Colon (tissue), 2 donors: ENCODE measurements around the gene MINDY4.

Experiments used
- FAIRE-seq: peaks from 2 replicates; lab custom pipeline; 2012; peaks lifted over from hg19 to GRCh38; lab: Jason Lieb, UNC
- donor health status: control.
- donor health status: control.

MINDY4 gene

GRCh38 chr7:30775992-30776391 is 4.8 kb downstream of the MINDY4 start:
- FAIRE-seq: no peak

DNA sequence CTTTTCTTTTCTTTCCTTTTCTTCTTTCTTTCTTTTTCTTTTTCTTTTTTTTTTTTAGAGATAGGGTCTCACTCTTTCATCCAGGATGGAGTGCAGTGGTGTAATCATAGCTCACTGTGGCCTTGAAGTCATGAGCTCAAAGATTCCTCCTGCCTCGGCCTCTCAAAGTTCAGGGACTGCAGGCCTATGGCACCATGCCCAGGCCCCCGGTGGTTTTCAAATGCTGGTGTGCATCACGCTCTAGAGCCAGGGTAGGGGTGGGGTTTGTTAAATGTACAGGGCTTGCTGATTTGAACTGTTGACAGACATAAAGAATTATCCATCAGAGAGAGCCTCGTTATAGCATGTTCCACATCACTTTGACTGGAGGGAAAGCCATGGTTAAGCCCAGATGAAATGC is 5.8 kb downstream of the MINDY4 start:
- no peak for FAIRE-seq

DNA sequence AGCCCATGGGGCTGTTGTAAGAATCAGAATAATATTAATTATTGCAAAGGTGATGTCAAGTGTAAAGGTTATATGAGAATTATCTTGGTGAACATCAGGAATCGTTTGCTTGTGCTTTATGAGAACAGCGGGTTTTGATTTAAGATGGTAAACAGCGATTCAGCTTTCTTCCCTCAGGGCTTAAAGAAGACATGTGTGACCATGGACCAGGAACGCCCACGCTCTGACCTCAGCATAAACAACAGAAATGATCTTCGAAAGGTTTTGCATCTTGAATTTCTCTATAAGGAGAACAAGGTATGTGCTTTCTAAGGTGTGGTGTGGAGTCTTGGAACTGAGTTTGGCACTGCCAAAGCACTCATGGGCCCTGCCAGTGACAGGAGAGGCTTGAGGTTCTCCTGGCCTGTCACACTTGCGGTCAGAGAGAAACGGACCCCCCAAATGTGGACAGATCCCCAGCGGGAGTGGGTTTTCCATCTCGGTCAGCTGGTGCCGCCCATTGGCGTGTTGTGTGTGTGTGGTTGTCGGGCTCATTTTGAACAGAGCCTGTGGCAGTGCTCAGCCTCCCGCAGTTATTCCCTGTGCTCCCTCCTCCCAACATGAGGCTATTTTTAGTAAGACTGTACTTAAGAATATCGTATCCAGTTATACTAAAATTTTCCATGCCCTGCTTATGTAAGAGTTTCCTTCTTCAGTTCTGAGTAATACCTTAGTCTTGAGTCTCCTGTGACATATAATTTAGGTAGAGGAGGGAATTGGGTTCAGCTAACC is 7.2 kb downstream of the MINDY4 start:
- no peak for FAIRE-seq

DNA sequence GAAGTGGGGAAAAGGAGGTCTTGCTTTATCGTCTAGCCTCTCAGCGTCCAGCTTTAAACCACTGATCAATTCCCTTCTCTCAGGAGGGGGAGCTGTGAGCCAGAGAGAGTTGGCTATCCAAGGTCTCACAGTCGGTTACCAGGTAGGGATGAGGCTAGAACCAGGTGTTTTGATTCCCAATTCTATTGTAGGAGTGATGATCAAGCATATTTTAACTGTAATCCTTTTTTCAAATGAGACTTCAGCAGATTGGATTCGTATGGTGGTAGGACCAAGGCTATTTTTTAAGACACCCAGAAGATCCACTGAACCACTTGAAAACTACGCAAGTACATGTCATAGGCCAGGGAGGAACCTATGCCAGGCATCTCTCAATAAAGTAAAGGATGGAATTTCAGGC is 8.4 kb downstream of the MINDY4 start:
- no peak for FAIRE-seq

DNA sequence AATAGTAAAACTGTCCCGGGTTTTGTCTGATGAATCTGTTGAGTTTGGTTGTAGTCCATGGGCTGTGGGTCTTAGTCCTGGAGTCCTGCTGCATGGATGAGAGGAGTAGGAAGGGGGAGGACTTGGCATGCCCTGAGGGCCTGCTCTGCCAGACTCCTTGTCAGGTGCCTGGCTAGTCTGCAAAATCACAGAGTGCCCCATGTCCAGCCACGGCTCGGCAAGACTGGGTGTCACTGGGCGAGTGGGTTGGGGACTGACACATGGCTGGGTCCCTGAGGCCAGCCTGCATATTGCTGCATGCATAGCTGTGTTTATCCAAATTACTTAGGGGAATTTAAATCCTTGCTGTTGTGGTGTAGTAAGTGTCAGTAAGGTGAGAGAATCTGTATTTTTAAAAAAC is 9.7 kb downstream of the MINDY4 start:
- FAIRE-seq: no peak

- FAIRE-seq: no peak
Observed at GRCh38 chr7:30782690-30783089, 11.5 kb downstream of the MINDY4 start.

DNA sequence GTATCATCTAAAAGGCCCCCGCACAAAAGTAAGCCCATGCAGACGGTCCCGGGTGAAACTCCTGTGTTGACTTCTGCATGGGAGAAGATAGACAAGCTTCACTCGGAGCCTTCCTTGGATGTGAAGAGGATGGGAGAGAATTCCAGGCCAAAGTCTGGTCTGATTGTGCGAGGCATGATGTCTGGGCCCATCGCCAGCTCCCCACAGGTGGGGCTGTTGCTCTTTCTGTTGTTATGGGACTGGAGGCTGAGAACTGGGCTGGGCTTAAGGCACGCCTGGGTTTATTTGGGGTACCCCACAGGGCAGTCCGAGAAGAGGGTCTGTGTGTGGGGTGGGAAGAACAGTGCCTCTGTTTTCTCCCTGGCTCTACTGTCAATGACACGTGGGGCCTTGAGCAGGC is 14.6 kb downstream of the MINDY4 start:
- FAIRE-seq: no peak

DNA sequence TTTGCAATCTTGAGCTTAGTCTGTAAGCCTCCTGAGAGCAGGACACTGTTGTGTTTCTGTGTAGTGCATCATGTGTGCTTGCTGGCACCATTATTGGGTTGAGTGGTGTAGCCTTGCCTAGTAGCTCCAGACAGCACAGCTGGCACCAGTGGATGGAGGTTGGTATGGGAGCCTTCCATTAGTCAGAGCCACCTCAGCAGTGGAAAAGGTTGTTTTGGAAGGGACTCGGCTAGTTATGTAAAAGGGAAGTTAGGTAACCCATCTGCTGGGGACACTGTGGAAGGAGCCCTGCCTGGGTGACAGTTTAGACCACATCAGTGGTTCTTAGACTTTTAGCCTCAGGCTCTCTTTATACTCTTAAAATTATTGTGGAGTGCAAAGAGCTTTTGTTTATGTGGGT is 16.3 kb downstream of the MINDY4 start:
- no peak for FAIRE-seq

DNA sequence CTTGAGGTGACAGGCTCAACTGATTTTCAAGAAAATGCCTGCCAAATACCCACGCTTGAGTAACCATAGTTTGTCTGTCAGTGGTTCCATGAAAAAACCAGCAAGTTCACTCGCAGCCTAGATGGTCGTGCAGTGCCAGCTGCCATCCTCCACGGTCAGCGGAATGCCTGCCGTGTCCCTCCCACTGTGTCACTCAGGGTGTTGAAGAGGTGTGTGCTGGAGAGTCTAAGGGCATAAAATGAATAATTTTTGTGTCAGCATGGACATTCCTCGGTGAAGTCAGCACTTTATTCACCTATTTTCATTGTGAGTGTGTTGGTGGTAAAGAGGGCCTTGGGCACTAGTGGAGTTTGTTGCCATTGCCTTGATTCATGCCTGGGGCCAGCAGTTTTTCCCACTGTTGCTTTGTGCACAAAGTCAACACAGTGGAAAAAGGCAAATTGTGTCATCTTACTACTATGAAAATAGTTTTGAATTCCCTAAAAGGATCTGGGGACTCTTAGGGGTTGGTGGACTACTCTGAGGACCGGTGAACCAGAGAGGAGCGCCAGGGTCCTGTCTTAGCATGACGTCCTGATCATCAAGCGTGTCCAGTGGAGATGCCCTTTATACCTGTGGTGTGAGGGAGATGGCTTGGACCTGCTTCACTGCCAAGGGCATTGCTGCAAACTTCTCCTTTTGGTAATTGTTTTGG is 17.6 kb downstream of the MINDY4 start:
- no peak for FAIRE-seq

DNA sequence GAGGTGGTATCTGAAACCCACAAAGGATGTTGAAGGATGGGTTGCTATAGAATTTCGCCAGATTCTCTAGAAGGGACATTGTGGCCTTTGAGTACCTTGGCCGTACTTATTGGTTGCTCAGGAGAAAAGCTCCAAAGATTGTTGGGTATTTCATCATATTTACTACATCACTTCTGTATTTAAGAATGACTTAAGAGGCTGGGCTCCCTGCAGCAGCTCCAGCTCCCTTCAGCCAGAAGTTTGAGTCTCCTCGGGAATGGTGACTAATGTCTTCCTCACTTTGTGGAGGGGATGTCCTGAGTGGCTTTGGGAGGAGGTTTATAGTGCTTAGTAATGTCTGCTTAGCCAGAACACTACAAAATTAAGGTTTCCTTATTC is 18.1 kb downstream of the MINDY4 start:
- no peak for FAIRE-seq

- FAIRE-seq: no peak
Observed at GRCh38 chr7:30790356-30790755, 19.1 kb downstream of the MINDY4 start.

- FAIRE-seq: no peak
Observed at GRCh38 chr7:30791114-30791513, 19.9 kb downstream of the MINDY4 start.

- FAIRE-seq: no peak
Observed at GRCh38 chr7:30795161-30795948, 24.1 kb downstream of the MINDY4 start.

DNA sequence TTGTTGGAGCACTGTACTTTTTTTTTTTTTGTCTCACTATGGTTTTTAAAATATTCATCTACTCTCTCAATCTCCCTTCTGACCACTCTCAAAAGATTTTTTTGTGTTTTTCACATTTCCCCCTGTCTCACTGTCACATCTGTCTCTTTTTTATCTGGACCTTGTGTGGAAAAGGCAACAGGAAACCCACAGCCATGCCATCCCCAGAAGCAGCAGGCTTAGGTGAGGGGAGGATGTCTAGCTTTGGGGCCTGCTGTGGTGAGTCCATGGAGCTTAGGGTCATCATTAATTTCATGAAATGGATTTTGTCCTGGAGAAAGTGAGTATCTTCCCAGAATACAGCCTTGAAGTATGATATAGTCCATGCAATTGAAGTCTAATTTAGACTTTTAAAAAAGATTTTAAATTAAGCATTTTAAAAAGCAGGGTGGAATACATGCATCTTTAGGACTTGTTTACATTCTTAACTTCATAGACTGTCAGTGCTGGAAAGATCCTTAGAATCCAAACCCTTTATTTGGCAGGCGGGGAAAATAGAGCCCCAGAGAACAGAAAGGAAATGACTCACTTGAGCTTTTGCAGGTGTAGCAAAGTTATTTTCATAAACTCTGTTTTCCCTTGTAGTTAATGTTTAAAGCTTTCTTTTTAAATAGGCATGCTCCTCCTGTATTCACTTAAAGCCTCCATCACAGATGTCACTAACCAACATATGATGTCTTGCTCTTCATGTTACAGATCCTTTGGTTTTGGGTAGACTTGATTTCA is 25.1 kb downstream of the MINDY4 start:
- no peak for FAIRE-seq

DNA sequence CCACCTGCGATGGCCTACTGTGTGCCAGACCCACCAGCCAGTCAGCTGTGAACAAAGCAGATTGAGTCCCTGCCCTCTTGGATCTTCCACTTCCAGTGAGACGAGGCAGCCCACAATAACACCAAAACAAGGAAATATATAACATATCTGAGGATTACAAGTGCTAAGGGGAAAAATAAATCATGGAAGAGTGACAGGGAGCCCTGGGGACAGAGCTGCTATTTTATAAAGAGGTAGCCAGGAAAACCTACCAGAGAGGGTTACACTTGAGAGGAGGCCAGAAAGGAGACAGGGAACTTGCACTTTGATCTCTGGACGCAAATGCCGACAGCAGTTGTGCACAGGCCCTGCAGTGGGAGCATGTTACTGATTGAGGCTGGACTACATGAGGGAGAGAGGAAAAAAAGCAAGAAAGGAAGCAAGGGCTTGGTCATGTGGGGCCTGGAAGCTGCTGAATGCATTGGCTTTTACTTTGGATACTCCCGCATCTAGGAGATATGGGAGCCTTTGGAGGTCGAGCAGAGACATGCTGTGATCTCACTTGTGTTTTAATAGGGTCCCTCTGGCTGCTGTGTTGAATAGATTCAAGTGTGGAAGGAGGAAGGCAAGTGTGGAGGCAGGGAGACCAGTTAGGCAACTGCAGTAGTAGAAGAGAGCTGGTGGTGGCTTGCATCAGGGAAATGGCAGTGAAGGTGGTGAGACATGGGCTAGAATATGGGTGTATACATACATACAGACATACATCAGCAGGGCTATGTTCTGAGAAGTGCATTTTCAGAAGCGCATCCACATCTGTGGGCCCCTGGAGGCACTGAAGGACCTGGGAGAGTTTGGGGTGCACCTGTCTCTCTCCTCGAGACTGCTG is 26.2 kb downstream of the MINDY4 start:
- FAIRE-seq: no peak

GRCh38 chr7:30799206-30799975 is 28.2 kb downstream of the MINDY4 start:
- FAIRE-seq: no peak

GRCh38 chr7:30799976-30800661 is 28.9 kb downstream of the MINDY4 start:
- FAIRE-seq: no peak

- no peak for FAIRE-seq
Observed at GRCh38 chr7:30800785-30801252, 29.6 kb downstream of the MINDY4 start.

- FAIRE-seq: no peak
Observed at GRCh38 chr7:30802812-30803211, 31.6 kb downstream of the MINDY4 start.
